Inflammatory macrophage (primary cell): ENCODE measurements around the gene PLAGL2.
A peak's percentile ranks its signal among the peaks of the same experiment; 100 is the strongest.

Experiments
- DNase-seq, 2 donors: peaks; one replicate each; pipeline ENCODE4 v3.0.0-alpha.2; 2020 to 2022

Gene PLAGL2

GRCh38 chr20:32230707-32231106 lies 23.2 kb upstream of the PLAGL2 start:
- no peak for DNase-seq

- DNase-seq: no peak
Observed at GRCh38 chr20:32229251-32229747, 21.8 kb upstream of the PLAGL2 start.

- peak; percentile 18 to 52 for DNase-seq
Observed at GRCh38 chr20:32227744-32228688, 20.5 kb upstream of the PLAGL2 start.

GRCh38 chr20:32227306-32227705 lies 19.8 kb upstream of the PLAGL2 start:
- no peak for DNase-seq

- no peak for DNase-seq
Observed at GRCh38 chr20:32226391-32226790, 18.8 kb upstream of the PLAGL2 start.

- DNase-seq: no peak
Observed at GRCh38 chr20:32224463-32224862, 16.9 kb upstream of the PLAGL2 start.

GRCh38 chr20:32218156-32218900 lies 10.8 kb upstream of the PLAGL2 start:
- DNase-seq: no peak

GRCh38 chr20:32216179-32217142 lies 8.9 kb upstream of the PLAGL2 start:
- DNase-seq: no peak

GRCh38 chr20:32215729-32216128 lies 8.2 kb upstream of the PLAGL2 start:
- no peak for DNase-seq

GRCh38 chr20:32215147-32215546 lies 7.6 kb upstream of the PLAGL2 start:
- no peak for DNase-seq

- no peak for DNase-seq
Observed at GRCh38 chr20:32213870-32214269, 6.3 kb upstream of the PLAGL2 start.

GRCh38 chr20:32209850-32210605 lies 2.5 kb upstream of the PLAGL2 start:
- DNase-seq: no peak

- DNase-seq: no peak
Observed at GRCh38 chr20:32208499-32209154, 1.1 kb upstream of the PLAGL2 start.

GRCh38 chr20:32206760-32207625 lies 550 bp downstream of the PLAGL2 start:
- no peak for DNase-seq

- no peak for DNase-seq
Observed at GRCh38 chr20:32205843-32206759, 1.4 kb downstream of the PLAGL2 start.

GRCh38 chr20:32205110-32205842 lies 2.3 kb downstream of the PLAGL2 start:
- peak; percentile 49 to 91 for DNase-seq

GRCh38 chr20:32204205-32205109 lies 3.1 kb downstream of the PLAGL2 start:
- DNase-seq: peak in 1 of 2 donors; percentile 22
